Osteoblast (primary cell): ENCODE results near the gene ADAM12. TPM values are rescaled to one million over a fixed set of nuclear protein-coding genes. Genes with fewer than 3 reads are reported as not detected.

Experiments
- DNase-seq: peaks from one replicate; pipeline ENCODE4 v3.0.0; 2011; ENCODE audit warnings: low spot score, mixed read lengths; ENCODE audit not compliant: insufficient read length; ENCODE audit errors: missing footprints
- H2AFZ ChIP-seq: 2 replicates; pipeline ENCODE4 v1.6.0; 2011; ENCODE audit warnings: mild to moderate bottlenecking, low read length
- H3K27ac ChIP-seq: 2 replicates; pipeline ENCODE4 v1.5.1; 2011; ENCODE audit warnings: mild to moderate bottlenecking, low read depth, low read length, moderate library complexity
- H3K27me3 ChIP-seq: 2 replicates; pipeline ENCODE4 v1.6.0; 2012; ENCODE audit warnings: mild to moderate bottlenecking, control low read depth, inconsistent platforms, low read length, moderate library complexity; ENCODE audit not compliant: insufficient read depth
- H3K36me3 ChIP-seq: 2 replicates; pipeline ENCODE4 v1.5.1; 2011; ENCODE audit warnings: mild to moderate bottlenecking, low read length, control low read depth, moderate library complexity; ENCODE audit not compliant: insufficient read depth
- H3K4me1 ChIP-seq: 2 replicates; pipeline ENCODE4 v1.5.1; 2011; ENCODE audit warnings: mild to moderate bottlenecking, low read length, control low read depth, moderate library complexity; ENCODE audit not compliant: insufficient read depth
- H3K4me2 ChIP-seq: 2 replicates; pipeline ENCODE4 v1.6.0; 2011; ENCODE audit warnings: mild to moderate bottlenecking, low read length; ENCODE audit not compliant: insufficient read depth
- H3K4me3 ChIP-seq: fragments of 200-600 bp; sonication (generic); 3 replicates; pipeline ENCODE4 v1.5.1; 2012; ENCODE audit warnings: mild to moderate bottlenecking, low read length, inconsistent platforms; ENCODE audit not compliant: insufficient read depth
- H3K79me2 ChIP-seq: 2 replicates; pipeline ENCODE4 v1.6.0; 2012; ENCODE audit warnings: mild to moderate bottlenecking, low read length, control low read depth, inconsistent platforms; ENCODE audit not compliant: insufficient read depth
- H3K9me3 ChIP-seq: 2 replicates; pipeline ENCODE4 v1.5.1; 2011; ENCODE audit warnings: low read depth, low read length, control low read depth
- H4K20me1 ChIP-seq: 2 replicates; pipeline ENCODE4 v1.6.0; 2012; ENCODE audit warnings: mild to moderate bottlenecking, low read length, control low read depth; ENCODE audit not compliant: insufficient read depth
- total RNA-seq: library from RNA; depleted of rRNA; stranded (reverse); fragments of >200 nt; gene quantifications from 2 replicates; pipeline ENCODE4 v1.2.3, GENCODE V29; 2012
- TF ChIP-seq, protein P1 (sequence below): IDR thresholded peaks from 2 replicates; pipeline ENCODE4 v1.5.1; 2011; ENCODE audit warnings: mild to moderate bottlenecking, low read depth, low read length, moderate library complexity; ENCODE audit errors: extremely low read depth

ADAM12 gene
- total RNA-seq, 1 donor, result 345 TPM

DNA sequence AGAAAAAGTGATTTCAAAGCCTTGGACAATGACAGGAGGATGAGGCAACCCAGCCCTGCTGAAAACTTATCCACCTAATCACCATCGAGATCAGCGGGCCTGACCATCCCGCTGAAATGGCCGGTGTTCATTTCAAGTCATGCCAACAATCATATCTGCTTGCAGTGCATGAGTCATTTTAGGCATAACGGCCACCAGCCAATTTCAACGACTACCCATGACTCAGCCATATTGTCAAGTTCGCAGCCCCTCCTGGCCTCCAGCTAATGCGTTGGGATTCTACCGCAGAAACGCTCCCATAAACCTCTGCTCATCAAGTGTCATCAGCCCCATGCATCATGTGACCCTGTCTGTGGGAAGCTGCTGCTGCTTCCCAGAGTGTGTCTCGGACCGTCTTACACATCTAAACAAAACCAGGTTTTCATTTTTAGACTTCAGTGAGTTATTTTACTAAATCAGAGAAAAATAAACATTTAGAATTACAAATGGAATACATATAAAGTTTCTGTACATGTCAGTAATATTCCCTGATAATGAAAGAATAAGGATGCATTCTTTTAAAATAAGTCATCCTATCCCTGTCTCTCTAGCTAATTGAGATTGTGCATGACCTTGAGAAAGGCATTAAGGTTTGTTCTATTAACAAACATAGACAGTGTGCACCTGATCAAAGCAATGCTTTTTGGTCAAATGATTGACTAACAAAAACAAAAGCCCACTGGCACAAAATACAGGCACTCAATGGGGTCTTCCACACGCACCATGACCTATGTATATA lies 188.9 kb downstream of the ADAM12 start:
- H3K27ac ChIP-seq, result peak overlapping the region; percentile 95
- no peak overlapping the region for H2AFZ ChIP-seq
- peaks cover 36% of the 10 kb centered on the region for H3K79me2 ChIP-seq
- H3K4me3 ChIP-seq, result no peak overlapping the region
- TF ChIP-seq, protein P1, sequence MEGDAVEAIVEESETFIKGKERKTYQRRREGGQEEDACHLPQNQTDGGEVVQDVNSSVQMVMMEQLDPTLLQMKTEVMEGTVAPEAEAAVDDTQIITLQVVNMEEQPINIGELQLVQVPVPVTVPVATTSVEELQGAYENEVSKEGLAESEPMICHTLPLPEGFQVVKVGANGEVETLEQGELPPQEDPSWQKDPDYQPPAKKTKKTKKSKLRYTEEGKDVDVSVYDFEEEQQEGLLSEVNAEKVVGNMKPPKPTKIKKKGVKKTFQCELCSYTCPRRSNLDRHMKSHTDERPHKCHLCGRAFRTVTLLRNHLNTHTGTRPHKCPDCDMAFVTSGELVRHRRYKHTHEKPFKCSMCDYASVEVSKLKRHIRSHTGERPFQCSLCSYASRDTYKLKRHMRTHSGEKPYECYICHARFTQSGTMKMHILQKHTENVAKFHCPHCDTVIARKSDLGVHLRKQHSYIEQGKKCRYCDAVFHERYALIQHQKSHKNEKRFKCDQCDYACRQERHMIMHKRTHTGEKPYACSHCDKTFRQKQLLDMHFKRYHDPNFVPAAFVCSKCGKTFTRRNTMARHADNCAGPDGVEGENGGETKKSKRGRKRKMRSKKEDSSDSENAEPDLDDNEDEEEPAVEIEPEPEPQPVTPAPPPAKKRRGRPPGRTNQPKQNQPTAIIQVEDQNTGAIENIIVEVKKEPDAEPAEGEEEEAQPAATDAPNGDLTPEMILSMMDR, result no peak
- no peaks in the 10 kb centered on the region for H3K9me3 ChIP-seq
- H3K27me3 ChIP-seq, result no peaks in the 10 kb centered on the region
- peak overlapping the region; percentile 47 for H3K4me2 ChIP-seq
- DNase-seq, result peak; percentile 92
- peaks cover 11% of the 10 kb centered on the region for H3K36me3 ChIP-seq
- H3K4me1 ChIP-seq, result peaks cover 42% of the 10 kb centered on the region
- no peaks in the 10 kb centered on the region for H4K20me1 ChIP-seq

DNA sequence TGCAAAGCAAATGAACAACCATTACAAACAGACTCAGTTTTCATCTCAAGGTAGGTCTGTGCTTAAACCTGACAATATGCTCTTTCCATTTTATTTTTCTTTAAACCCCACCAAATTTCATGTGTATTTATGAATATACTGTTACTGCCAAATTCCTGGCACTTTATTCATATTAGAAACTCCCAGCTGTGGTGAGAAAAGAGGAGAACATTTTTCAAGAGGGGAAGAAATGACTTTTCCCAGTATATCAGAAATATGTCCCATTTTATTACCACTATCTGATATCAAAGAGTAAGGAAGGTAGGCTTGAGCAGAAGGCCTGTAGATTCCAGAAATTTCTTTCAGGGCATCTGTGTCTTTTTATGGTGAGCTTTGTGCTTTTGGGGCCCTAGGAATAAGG lies 189.6 kb downstream of the ADAM12 start:
- H3K27ac ChIP-seq, result peak overlapping the region; percentile 95
- H3K27me3 ChIP-seq, result no peaks in the 10 kb centered on the region
- H4K20me1 ChIP-seq, result no peaks in the 10 kb centered on the region
- peaks cover 31% of the 10 kb centered on the region for H3K79me2 ChIP-seq
- no peak overlapping the region for H3K4me3 ChIP-seq
- no peak overlapping the region for H2AFZ ChIP-seq
- TF ChIP-seq, protein P1, result no peak
- peak overlapping the region; percentile 47 for H3K4me2 ChIP-seq
- peak; percentile 48 for DNase-seq
- peaks cover 11% of the 10 kb centered on the region for H3K36me3 ChIP-seq
- H3K4me1 ChIP-seq, result peaks cover 35% of the 10 kb centered on the region
- H3K9me3 ChIP-seq, result no peaks in the 10 kb centered on the region

DNA sequence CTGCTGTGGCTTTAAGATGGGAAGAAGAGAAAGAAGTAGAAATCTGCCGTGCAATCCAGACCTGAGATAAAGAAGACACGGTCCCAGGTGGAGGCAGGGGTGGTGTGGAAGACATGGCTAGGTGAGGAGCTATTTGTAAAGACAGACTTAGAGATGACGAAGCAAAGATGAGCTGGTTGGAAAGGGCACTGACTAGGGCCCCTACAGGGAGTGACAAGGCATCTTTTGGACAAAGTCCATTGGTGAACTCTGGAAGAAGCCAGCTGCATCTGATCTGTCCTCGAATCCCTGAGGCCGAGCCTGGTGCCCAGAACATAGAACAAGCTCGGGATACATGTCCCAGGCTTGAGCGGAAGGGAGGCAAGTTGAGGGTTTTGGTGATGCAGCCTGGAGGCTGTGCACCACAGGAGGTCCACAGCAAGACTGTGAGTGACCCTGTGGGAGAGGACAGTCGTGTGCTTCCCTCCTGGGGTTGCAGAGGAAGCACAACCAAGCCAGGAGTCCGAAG lies 191.2 kb downstream of the ADAM12 start:
- Histone ChIP-seq H3K4me1 (peaks cover 25% of the 10 kb centered on the region), H4K20me1 (no peaks in the 10 kb centered on the region), H3K9me3 (no peaks in the 10 kb centered on the region), H3K4me2 (no peak overlapping the region), H2AFZ (no peak overlapping the region), H3K4me3 (no peak overlapping the region), H3K36me3 (peaks cover 11% of the 10 kb centered on the region), H3K27me3 (no peaks in the 10 kb centered on the region), H3K79me2 (peaks cover 31% of the 10 kb centered on the region), H3K27ac (peak overlapping the region; percentile 95)
- TF ChIP-seq, protein P1, result no peak
- DNase-seq, result no peak

DNA sequence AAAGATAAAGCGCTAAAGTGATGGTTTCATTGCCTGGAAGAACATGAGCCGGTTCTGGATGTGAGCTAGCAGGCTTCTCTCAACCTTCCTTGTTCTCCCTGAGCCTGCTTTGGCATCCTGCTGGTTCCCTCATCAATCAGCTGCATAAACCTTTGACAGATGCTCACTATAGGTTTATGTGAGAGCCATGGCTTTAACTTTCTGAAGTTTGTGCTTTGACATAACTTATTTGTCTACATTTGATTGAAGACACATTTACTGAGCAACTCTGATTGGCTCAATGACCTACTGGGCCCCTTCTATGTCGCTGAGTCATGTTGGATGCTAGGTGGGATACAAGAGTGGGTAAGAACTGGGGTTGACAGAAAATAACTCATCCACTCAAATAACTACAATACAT lies 192.0 kb downstream of the ADAM12 start:
- Histone ChIP-seq H3K4me3 (no peak overlapping the region), H3K4me1 (peaks cover 27% of the 10 kb centered on the region), H3K36me3 (peaks cover 4% of the 10 kb centered on the region), H3K27me3 (no peaks in the 10 kb centered on the region), H4K20me1 (no peaks in the 10 kb centered on the region), H3K79me2 (peaks cover 27% of the 10 kb centered on the region), H2AFZ (no peak overlapping the region), H3K9me3 (no peaks in the 10 kb centered on the region), H3K4me2 (no peak overlapping the region), H3K27ac (no peak overlapping the region)
- TF ChIP-seq, protein P1, result no peak
- no peak for DNase-seq
